ENCODE measurements around the gene TIMP2.
"Not testable (repeated sequence)": the region's sequence is repeated elsewhere in the genome, so short reads cannot be mapped to it uniquely, and the experiment has no call there.

TIMP2 gene

DNA sequence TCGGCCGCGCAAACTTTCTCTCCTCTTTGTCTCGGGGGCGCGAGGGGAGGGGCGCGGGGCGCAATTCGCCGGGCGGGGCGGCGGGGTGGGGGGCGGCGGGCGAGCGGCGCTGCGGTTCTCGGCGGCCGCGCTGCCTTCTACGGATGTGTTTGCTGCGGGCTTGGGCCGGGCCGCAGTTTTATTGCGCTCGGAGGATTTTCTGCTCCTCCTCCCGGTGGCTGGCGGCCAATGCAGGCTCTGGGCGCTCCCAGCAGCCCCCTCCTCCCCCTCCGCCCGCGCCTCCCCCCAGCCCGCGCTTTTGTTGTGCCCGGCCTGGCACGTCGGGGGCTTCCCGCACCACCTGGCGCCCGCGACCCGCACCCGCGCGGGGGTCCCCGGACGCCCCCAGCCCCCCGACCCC lies at the start of gene TIMP2:
TIMP2 (minus strand) TSS at position 154 of the 400 bp plus-strand sequence. CDS start 299 bp downstream, outside the sequence.
- DNase-seq (ENCODE audit: low read depth in 2 of 2), result peak; percentile 27 to 33

DNA sequence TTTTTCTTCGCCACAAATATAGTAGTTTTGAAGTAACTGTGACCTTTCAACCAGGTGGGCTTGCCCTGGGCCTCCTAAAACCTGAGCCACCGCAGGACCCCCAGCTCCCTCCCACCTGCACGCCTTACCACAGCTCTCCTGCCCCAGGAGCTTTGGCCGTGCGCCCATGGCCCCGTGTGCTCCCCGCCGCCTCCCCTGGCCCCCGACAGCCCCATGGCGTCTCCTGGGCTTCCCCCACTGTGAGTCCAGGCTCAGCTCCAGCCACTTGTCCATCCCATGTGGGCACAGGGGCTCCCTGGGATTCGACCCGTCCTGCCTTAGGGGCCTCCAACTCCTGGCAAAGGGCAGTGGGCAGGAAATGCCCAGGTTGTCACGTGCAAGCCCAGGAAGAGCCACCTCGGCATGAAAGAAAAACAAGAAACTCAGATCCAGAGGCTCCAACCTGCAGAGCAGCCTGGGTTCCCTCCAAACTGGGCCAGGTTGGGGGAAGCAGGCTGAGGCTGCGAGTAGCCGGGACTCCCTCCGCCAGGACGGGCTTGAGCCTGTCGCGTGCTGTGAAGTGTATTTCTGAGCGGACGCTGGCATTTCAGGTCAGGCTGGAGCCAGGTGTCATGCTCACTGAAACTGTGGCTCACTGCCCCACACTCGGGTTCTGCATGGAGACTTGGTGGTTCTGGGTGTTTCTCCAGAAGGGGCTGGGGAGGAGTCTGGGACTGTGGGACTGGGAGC lies 48.8 kb upstream of the TIMP2 start:
- DNase-seq (ENCODE audit: low read depth in 2 of 2), result no peak

- no peak for DNase-seq (ENCODE audit: low read depth in 2 of 2)
Measured at GRCh38 chr17:78973196-78973595, 48.0 kb upstream of the TIMP2 start.

GRCh38 chr17:78972507-78973105 lies 47.4 kb upstream of the TIMP2 start:
- DNase-seq (ENCODE audit: low read depth in 2 of 2), result no peak

DNA sequence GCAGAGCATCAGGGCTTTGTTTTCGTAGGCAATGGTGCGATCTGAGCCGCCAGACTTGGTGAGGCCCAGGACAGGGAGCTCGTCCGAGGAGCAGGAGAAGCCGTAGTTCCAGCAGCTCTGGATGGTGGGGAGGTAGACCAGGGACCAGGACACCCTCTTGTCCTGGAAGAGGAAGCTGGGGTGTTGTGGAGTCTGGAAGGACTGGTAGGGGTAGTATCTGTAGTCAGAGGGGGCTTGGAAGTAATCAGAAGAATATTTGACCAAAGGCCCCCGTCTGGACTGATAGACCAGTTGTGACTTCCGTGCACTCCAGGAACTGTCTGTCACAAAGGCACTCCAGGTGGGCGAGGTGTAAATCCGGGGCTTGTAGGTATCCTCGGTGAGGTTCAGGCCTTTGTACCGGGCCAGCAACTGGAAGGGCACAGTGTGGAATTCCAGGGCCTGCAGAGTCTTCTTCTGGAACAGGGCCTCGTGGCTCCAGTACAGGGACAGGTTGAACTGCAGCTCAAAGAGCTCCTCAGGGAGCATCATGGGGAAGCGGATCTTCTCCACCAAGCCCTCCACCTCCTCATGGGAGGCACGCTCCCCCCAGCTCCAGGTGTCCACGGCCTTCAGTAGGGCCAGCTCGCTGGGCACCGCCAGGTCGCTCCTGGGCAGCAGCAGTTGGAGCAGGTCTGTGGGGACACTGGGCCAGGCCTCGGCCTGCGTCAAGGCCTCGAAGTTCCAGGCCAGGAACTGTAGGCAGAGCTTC lies 46.7 kb upstream of the TIMP2 start:
- DNase-seq (ENCODE audit: low read depth in 2 of 2), result no peak

DNA sequence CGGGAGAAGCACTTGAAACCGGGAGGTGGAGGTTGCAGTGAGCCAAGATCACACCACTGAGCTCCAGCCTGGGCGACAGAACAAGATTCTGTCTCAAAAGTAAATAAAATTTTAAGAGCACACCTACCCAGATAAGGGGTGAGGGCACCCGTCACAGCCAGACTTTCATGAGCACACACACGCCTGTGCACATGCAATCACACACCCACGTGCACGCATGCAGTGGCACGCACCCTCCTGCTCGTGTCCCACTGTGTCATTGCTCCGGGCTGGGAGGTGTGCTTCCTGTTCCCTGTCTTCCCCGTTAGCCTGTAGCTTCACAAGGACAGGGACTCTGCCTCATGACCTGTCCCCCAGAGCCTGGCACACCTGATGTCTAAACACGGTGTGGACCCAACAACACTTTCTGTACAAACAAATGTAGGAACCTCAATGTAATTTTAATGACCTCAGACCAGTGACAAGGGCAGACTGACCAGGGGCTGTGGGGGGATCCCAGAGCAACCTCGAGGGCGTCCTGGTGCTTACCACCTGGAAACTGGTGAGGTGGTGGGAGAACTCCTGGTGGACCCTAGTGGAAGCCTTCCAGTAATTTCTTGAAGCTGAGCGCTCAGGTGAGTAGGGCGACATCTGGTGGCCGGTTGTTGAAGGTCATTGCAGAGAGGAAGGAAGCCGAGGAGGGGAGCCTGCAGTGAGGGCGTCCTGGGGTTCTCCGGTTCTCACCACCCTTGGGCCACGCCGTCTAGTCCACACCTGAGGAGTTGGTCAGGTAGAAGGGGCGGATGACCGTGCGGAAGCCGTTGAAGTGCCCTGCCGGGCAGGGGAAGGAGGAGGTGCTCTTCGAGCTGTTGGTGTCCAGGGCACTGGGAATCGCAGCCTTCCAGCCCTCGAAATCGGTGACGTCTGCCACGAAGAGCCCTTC lies 45.9 kb upstream of the TIMP2 start:
- peak; percentile 50 for DNase-seq (ENCODE audit: low read depth in 2 of 2)

DNA sequence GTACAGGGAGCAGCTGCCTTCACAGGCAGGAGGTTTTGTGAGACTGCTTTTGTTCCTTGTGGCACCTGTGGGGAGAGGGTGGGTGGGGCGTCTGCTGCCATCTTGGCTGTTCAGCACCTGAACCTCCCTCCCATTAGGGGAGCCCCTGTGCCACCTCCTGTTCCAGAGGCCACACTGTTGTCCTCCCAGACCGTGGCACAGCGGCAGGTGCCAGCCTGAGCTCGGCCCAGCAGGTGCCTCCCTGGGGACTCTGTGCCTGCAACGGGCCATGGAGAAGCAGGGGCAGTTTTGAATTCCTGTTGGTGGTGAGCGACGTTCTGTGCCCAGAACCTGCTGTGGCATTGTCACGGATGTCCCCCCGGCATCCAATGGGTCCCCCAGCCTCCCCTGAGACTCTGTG lies 44.7 kb upstream of the TIMP2 start:
- no peak for DNase-seq (ENCODE audit: low read depth in 2 of 2)

DNA sequence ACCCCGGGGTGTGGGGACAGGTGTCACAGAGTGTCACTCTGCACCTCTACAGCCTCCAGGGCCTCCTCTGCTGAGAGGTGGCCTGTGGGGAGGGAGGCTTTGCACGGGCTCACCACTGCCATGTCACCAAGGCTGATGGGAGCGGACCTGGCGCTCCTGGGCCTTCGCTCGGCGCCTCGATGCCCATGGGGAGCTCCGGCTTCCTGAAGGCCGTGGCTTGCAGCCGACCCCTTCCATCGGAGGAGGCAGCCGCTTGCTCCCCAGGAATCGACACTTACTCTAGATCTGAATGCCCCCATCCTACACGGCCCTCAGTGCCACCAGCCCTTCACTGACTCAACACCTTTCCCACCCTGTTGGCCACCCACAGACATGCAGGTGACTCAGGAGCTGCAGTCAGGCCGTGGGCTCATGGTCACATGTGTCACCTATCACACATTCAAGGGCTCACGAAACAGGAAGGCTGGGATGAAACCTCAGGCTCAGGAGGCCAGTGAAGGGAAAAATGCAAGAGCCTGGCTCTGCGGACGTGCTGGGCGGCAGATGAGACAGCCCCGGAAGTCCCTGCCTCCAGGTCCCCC lies 42.7 kb upstream of the TIMP2 start:
- DNase-seq (ENCODE audit: low read depth in 2 of 2), result no peak

DNA sequence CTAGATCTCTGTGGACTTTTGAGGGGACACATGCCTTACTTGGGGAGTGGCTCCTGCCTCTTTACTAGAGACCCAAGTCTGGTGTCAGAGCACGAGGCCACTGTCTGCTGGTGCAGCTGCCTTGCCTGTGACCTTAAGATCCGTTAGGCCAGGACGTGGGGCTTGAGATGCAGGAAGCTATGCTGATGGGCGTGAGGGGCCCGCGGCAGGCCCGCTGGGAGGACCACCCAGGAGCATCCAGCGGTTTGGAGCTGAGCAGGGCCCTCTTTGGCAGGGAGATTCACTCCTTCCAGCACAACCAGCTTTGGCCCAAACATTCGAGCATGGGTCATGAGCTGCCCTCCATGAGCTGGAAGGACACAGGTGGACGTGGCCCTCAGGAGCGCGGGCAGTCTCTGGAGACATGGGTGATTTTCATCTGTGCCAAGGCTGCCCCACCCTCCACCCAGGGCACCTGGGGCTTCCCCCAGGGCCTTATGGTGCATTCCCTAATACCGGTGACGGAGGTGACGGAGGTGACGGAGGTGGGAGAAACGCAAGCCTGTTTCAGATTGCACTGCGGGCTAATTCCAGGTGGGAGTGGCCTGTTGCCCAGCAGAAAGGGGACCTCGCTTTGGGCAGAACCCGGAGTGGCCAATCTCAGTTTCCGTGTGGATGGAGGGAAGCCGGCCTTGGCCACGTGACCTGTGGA lies 41.9 kb upstream of the TIMP2 start:
- no peak for DNase-seq (ENCODE audit: low read depth in 2 of 2)

DNA sequence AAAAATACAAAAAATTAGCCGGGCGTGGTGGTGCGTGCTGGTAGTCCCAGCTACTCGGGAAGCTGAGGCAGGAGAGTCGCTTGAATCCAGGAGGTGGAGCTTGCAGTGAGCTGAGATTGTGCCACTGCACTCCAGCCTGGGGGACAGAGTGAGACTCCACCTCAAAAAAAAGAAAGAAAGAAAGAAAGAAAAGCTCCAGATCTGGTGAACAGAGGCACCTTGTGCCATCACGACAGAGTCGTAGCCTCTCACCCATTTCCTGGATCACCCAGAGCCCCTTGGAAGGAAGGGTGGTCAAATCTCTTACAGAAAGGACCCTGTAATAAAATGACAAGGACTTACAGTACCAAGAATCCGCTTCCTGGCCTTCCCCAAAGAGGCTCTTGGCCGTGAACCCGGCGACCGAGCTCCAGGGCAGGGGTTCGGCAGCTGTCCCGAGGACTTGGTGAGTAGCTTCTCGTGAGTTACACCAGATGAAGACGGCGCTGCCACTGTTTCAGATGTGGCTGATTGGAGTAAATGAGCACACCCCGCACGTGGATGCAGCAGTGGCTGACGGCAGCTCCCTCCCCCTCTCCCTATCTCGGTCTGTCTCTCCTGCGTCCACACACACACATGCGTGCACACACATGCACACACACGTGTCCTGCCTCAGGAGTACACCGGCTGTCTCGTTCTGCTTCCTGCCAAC lies 41.1 kb upstream of the TIMP2 start:
- no peak for DNase-seq (ENCODE audit: low read depth in 2 of 2)

GRCh38 chr17:78965491-78965924 lies 40.3 kb upstream of the TIMP2 start:
- no peak for DNase-seq (ENCODE audit: low read depth in 2 of 2)

DNA sequence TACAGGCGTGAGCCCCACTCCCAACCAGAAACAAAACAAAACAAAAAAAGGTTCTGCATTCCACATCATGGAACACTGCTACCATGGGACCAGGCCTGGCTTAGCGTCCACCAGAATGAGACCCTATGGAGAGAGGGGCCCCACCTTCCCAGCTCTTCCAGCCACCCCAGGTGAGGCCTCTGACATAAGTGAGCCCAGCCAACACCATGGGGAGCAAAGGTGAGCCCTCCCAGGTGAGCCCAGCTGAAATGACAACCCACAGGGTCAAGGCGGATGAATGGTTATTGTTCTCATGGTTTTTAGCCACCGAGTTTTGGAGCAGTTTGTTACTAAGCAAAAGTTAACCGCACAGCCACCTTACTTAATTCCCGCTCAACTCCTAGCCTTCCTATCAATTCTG lies 38.2 kb upstream of the TIMP2 start:
- DNase-seq (ENCODE audit: low read depth in 2 of 2), result no peak

GRCh38 chr17:78962984-78963348 lies 37.8 kb upstream of the TIMP2 start:
- DNase-seq (ENCODE audit: low read depth in 2 of 2), result not testable (repeated sequence)

- DNase-seq (ENCODE audit: low read depth in 2 of 2), result no peak
Measured at GRCh38 chr17:78962345-78962983, 37.3 kb upstream of the TIMP2 start.

DNA sequence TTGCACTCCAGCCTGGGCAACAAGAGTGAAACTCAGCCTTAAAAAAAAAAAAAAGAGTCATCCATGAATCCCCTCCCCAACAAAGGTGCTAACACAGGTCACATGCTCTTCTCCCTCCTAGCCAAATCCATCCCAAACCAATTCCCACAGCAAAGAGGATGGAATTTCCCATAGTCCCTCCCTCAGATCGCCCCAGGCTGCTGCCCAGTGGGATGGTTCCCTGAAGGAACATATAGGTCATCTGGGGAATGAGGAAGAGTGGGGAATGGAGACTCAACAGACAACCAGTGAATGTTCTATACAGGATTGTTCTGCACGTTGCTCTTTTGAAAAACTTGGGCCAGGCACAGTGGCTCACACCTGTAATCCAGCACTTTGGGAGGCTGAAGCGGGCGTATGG lies 36.4 kb upstream of the TIMP2 start:
- DNase-seq (ENCODE audit: low read depth in 2 of 2), result no peak

- DNase-seq (ENCODE audit: low read depth in 2 of 2), result no peak
Measured at GRCh38 chr17:78960928-78961327, 35.7 kb upstream of the TIMP2 start.

DNA sequence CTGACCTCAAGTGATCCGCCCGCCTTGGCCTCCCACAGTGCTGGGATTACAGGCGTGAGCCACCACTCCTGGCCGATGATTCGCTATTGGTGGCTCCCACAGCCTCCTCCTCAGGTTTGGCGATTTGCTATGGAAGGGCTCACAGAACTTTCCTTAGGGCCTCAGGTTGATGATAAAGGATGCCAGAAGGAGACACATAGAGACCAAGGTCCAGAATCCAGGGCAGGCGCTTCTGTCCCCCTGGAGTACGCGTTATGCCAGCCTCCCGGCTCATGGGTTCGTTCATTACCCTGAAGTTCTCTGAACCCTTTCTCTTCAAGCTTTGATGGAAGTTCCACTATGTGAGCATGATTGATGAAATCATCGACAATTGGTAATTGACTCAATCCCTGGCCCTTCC lies 34.6 kb upstream of the TIMP2 start:
- DNase-seq (ENCODE audit: low read depth in 2 of 2), result no peak

GRCh38 chr17:78958641-78959127 lies 33.5 kb upstream of the TIMP2 start:
- DNase-seq (ENCODE audit: low read depth in 2 of 2), result no peak

DNA sequence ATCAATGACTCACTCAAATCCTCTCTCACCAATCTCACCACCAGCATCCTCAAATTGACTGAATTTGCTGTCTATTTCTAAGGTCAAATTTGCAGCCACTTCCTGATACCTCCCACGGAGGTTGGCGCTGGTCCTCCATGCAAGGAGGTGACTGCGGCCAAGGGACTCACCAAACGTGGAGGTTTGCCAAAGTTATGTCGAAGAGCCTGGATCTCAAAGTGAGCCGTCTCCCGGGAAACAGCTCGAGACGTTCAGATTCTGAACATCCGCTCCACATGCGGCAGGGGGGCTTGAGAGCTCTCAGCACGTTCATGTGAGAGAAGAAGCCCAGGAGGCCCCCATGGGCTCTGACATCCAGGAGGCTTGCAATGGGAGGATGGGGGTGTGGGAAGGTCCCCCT lies 31.9 kb upstream of the TIMP2 start:
- DNase-seq (ENCODE audit: low read depth in 2 of 2), result no peak

- DNase-seq (ENCODE audit: low read depth in 2 of 2), result no peak
Measured at GRCh38 chr17:78956254-78956653, 31.1 kb upstream of the TIMP2 start.
